AG04449 (cell line): ENCODE measurements around the gene MRPL18.

Source experiments
- CTCF ChIA-PET: fragments of 350-600 bp; formaldehyde crosslinking; extraction: SDS; loops from one replicate; lab custom pipeline; 2021; ENCODE audit warnings: antibody characterized with exemption; lab: Yijun Ruan, JAX
- POLR2A ChIA-PET: fragments of 400-600, 350-600 bp; formaldehyde crosslinking; extraction: SDS; loops from one replicate; lab custom pipeline; 2020; ENCODE audit warnings: antibody characterized with exemption, inconsistent platforms; lab: Yijun Ruan, JAX
- DNase-seq: peaks from one replicate; pipeline ENCODE4 v3.0.0-alpha.2; 2010; ENCODE audit warnings: low read depth, low spot score
- H3K4me3 ChIP-seq: 2 replicates; pipeline ENCODE4 v1.5.1; 2011; ENCODE audit warnings: low read depth, mild to moderate bottlenecking, control low read depth, low read length
- TF ChIP-seq, protein P1 (sequence below): IDR thresholded peaks from one replicate; pipeline ENCODE4 v1.5.1; 2011; ENCODE audit warnings: mild to moderate bottlenecking, moderate library complexity, low read length, control low read depth, inconsistent platforms; ENCODE audit not compliant: insufficient read depth; ENCODE audit errors: missing control alignments

The MRPL18 gene

DNA sequence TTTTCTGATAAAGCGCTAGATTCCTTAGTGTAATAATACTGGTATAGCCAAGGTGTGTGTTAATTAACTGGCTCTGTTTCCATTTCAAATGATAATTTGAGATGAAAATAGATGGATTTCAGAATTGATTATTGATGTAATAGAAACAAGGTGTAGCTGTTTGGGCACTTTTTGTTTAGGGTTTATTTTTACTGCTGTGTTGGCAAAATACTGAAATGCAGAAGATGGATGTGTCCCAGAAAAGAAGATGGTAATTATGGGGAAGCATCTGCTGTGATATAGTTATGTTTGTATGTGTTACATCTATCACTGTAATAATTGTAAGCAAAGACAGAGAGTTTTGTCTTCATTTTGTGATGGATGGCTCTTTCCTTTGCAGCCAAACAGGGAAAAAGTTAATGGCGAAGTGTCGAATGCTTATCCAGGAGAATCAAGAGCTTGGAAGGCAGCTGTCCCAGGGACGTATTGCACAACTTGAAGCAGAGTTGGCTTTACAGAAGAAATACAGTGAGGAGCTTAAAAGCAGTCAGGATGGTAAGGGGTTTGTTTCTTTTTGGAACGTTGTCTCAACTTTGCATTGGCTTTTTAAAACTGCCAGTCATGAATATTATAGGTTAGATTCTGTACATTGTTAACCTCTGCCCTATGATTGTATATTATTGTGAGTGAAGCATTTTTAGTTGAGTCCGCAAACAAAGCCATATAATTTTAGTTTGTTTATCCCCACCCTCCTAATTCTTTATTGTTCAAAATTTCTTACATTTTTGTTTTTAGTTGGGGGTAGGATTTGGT, 37.0 kb upstream of the MRPL18 start:
- H3K4me3 ChIP-seq = no peak overlapping the region
- TF ChIP-seq, protein P1, sequence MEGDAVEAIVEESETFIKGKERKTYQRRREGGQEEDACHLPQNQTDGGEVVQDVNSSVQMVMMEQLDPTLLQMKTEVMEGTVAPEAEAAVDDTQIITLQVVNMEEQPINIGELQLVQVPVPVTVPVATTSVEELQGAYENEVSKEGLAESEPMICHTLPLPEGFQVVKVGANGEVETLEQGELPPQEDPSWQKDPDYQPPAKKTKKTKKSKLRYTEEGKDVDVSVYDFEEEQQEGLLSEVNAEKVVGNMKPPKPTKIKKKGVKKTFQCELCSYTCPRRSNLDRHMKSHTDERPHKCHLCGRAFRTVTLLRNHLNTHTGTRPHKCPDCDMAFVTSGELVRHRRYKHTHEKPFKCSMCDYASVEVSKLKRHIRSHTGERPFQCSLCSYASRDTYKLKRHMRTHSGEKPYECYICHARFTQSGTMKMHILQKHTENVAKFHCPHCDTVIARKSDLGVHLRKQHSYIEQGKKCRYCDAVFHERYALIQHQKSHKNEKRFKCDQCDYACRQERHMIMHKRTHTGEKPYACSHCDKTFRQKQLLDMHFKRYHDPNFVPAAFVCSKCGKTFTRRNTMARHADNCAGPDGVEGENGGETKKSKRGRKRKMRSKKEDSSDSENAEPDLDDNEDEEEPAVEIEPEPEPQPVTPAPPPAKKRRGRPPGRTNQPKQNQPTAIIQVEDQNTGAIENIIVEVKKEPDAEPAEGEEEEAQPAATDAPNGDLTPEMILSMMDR = no peak
- CTCF ChIA-PET = no interaction called here
- POLR2A ChIA-PET = no interaction called here
- DNase-seq = no peak

DNA sequence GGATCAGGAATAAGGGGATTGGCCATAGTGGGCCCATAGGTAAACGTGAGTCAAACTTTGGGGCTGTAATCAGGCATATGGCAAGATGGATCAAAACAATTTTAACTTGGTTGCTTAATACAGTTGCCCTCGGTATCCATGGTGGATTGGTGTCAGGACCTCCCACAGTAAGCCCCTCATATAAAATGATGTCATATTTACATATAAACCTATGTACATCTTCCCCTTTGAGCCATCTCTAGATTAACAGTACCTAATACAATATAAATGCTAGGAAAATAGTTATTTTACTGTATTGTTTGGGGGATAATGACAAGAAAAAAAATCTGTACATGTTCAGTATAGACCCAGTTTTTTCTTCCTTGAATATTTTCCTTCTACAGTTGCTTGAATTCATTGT, 35.9 kb upstream of the MRPL18 start:
- POLR2A ChIA-PET = no interaction called here
- no peak for DNase-seq
- CTCF ChIA-PET = no interaction called here
- TF ChIP-seq, protein P1 = no peak
- H3K4me3 ChIP-seq = no peak overlapping the region

DNA sequence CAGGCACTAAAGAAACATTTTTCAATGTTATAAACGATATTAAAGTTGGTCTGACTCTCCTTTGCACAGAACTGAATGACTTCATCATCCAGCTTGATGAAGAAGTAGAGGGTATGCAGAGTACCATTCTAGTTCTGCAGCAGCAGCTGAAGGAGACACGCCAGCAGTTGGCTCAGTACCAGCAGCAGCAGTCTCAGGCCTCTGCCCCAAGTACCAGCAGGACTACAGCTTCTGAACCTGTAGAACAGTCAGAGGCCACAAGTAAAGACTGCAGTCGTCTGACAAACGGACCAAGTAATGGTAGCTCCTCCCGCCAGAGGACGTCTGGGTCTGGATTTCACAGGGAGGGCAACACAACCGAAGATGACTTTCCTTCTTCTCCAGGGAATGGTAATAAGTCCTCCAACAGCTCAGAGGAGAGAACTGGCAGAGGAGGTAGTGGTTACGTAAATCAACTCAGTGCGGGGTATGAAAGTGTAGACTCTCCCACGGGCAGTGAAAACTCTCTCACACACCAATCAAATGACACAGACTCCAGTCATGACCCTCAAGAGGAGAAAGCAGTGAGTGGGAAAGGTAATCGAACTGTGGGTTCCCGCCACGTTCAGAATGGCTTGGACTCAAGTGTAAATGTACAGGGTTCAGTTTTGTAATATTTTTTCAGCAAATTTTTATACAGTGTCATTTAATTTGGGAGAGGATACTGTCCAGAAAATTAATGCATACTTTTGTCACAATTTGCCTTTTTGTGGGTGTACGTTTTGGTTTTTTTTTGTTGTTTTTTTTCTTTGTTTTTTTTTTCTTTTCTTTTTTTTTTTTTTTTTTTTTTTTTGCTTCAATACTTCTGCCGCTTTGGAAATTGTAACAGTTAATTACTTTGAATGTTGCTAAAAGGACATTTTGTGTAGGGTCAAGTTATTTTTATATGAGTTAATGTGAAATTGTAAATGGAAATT, 35.0 kb upstream of the MRPL18 start:
- DNase-seq = no peak
- POLR2A ChIA-PET = no interaction called here
- H3K4me3 ChIP-seq = no peak overlapping the region
- TF ChIP-seq, protein P1 = no peak
- CTCF ChIA-PET = no interaction called here

DNA sequence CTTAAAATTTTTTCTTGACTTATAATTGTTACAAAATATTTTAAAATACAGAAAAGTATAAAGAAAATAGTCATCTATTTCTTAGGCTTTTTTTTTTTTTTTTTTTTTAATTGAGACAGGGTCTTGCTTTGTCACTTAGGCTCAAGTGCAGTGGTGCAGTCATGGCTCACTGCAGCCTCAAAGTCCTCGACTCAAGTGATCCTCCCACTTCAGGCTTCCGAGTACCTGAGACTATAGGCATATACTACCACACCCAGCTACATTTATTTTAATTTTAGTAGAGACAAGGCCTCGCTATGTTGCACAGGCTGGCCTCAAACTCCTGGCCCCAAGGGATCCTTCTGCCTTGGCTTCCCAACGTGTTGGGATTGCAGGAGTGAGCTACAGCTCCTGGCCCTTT, 33.8 kb upstream of the MRPL18 start:
- TF ChIP-seq, protein P1 = no peak
- DNase-seq = no peak
- CTCF ChIA-PET = interaction anchor here (1.2 to 1.8 kb wide), 3 partner anchors 18 to 65 kb away, joined by 3 to 6 read pairs (median 4); no protein-coding TSS in a partner anchor
- no peak overlapping the region for H3K4me3 ChIP-seq
- POLR2A ChIA-PET = no interaction called here

DNA sequence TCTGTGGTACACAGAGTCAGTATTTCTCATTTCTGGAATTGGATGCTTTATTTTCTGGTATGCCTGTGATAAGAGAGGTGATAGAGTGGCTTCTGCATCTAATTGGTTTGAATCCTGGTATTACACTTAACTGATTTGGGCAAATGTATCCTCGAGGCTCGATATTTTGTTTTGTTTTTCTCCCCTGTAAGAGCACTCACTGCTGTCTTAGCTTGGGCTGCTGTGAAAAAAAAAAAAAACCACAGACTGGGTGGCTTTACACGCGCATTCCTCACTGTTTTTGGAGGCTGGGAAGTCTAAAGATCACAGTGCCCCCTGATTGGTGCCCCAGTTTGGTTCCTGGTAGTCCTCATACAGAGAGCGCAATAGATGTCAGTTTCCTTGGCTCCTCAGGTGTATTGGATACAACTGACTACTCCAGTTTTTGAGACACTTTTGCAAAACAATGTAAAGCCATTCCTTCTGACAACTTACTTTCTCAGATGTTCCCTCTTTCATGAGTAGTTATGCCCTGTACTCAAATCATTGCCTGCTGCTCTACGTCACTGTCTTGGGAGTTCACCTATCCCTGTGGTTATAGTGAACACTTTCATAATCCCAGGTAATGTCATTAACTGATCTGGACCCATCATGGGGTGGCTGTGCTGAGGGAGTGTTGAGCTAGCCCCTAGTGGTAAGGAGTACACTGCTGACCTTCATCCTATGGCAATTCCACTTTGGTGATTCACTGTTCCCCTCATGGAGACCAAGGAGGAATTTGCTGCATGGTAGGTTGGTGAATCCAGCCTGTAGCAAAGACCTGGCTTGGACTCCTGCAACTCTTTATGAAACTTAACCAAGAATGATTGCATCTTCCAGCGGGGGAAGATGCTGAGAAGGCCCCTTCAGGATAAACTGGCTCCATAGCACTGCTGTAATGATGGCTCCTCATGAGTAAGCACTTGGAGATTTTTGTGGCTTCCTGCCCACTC, 32.0 kb upstream of the MRPL18 start:
- CTCF ChIA-PET = no interaction called here
- TF ChIP-seq, protein P1 = peak; percentile 44
- POLR2A ChIA-PET = interaction anchor here (0.5 kb wide), 1 partner anchor 67 kb away, joined by 4 read pairs; no protein-coding TSS in a partner anchor
- DNase-seq = no peak
- no peak overlapping the region for H3K4me3 ChIP-seq
